HepG2 (cell line): Measurements from ENCODE around the gene FETUB. TPM values are rescaled to one million over a fixed set of nuclear protein-coding genes. Genes with fewer than 3 reads are reported as not detected.
A peak's percentile ranks its signal among the peaks of the same experiment; 100 is the strongest.

Experiments
- ELK4 ChIP-seq: sonication (generic); formaldehyde crosslinking; IDR thresholded peaks from 2 replicates; pipeline ENCODE4 v1.9.0; 2021; ENCODE audit warnings: missing genetic modification reagents, borderline replicate concordance
- FOXJ3 ChIP-seq: sonication (generic); formaldehyde crosslinking; IDR thresholded peaks from 2 replicates; pipeline ENCODE4 v1.4.0; 2020; ENCODE audit warnings: missing genetic modification reagents, mild to moderate bottlenecking, borderline replicate concordance
- HCFC1 ChIP-seq: fragments of 150-350 bp; IDR thresholded peaks from 2 replicates; pipeline ENCODE4 v1.6.1; 2014; ENCODE audit warnings: low read depth, low read length
- HMGXB4 ChIP-seq, 2 experiments: sonication (generic) in 1 of 2; formaldehyde crosslinking in 1 of 2; IDR thresholded peaks; 2 replicates each; pipeline versions ENCODE4 v1.4.0 to v1.6.1; 2018 to 2020; ENCODE audit warnings: missing genetic modification reagents in 2 of 2, borderline replicate concordance in 1 of 2, low read depth in 1 of 2, mild to moderate bottlenecking in 1 of 2, missing biosample characterization in 1 of 2
- MAFG ChIP-seq: sonication (generic); formaldehyde crosslinking; IDR thresholded peaks from 2 replicates; pipeline ENCODE4 v1.5.1; 2020; ENCODE audit warnings: mild to moderate bottlenecking, missing genetic modification reagents
- MYPOP ChIP-seq: sonication (generic); formaldehyde crosslinking; IDR thresholded peaks from 2 replicates; pipeline ENCODE4 v1.8.1; 2023; ENCODE audit warnings: mild to moderate bottlenecking, moderate library complexity, missing genetic modification reagents
- NAIF1 ChIP-seq: sonication (generic); formaldehyde crosslinking; IDR thresholded peaks from 2 replicates; pipeline ENCODE4 v1.5.0; 2020; ENCODE audit warnings: mild to moderate bottlenecking, missing genetic modification reagents, borderline replicate concordance
- NR2C2 ChIP-seq: sonication (generic); formaldehyde crosslinking; IDR thresholded peaks from 2 replicates; pipeline ENCODE4 v1.4.0; 2020; ENCODE audit warnings: missing genetic modification reagents, mild to moderate bottlenecking, moderate library complexity, borderline replicate concordance
- SATB2 ChIP-seq: sonication (generic); formaldehyde crosslinking; IDR thresholded peaks from 2 replicates; pipeline ENCODE4 v1.5.0; 2020; ENCODE audit warnings: missing genetic modification reagents
- ZNF160 ChIP-seq: sonication (generic); formaldehyde crosslinking; IDR thresholded peaks from 2 replicates; pipeline ENCODE4 v1.8.0; 2022; ENCODE audit warnings: mild to moderate bottlenecking, inconsistent platforms, missing genetic modification reagents
- ZNF260 ChIP-seq: sonication (generic); formaldehyde crosslinking; IDR thresholded peaks from 2 replicates; pipeline ENCODE4 v1.4.0; 2020; ENCODE audit warnings: missing genetic modification reagents, low read depth, mild to moderate bottlenecking, borderline replicate concordance
- ZNF317 ChIP-seq: sonication (generic); formaldehyde crosslinking; IDR thresholded peaks from 2 replicates; pipeline ENCODE4 v1.5.0; 2020; ENCODE audit warnings: mild to moderate bottlenecking, missing genetic modification reagents
- ZNF326 ChIP-seq: sonication (generic); formaldehyde crosslinking; IDR thresholded peaks from 2 replicates; pipeline ENCODE4 v1.4.0; 2020; ENCODE audit warnings: missing genetic modification reagents, borderline replicate concordance
- ZNF543 ChIP-seq: sonication (generic); formaldehyde crosslinking; IDR thresholded peaks from 2 replicates; pipeline ENCODE4 v1.4.0; 2020; ENCODE audit warnings: mild to moderate bottlenecking, missing genetic modification reagents
- ZNF546 ChIP-seq: sonication (generic); formaldehyde crosslinking; conservative IDR thresholded peaks from 2 replicates; pipeline ENCODE4 v1.8.1; 2023; ENCODE audit warnings: mild to moderate bottlenecking, missing genetic modification reagents
- ZNF713 ChIP-seq: sonication (generic); formaldehyde crosslinking; IDR thresholded peaks from 2 replicates; pipeline ENCODE4 v1.4.0; 2020; ENCODE audit warnings: mild to moderate bottlenecking, missing genetic modification reagents
- ZSCAN29 ChIP-seq: sonication (generic); formaldehyde crosslinking; conservative IDR thresholded peaks from 2 replicates; pipeline ENCODE4 v1.4.0; 2020; ENCODE audit warnings: mild to moderate bottlenecking, missing genetic modification reagents
- polyA plus RNA-seq, 8 experiments: library from polyadenylated mRNA; depleted of rRNA in 3 of 8; stranded (reverse) in 7 of 8; unstranded in 1 of 8; fragments of >200 nt; fragmentation: Illumina TruSeq in 4 of 8; extraction: Trizol in 4 of 8; gene quantifications; 2 replicates each; pipeline versions ENCODE4 v1.2.1 to v1.2.3, GENCODE V29; 2011 to 2016; ENCODE audit warnings: low read depth in 4 of 8, missing spikeins in 1 of 8, mixed read lengths in 1 of 8; ENCODE audit not compliant: insufficient read depth in 1 of 8
- total RNA-seq, 5 experiments: library from RNA; depleted of rRNA; stranded (reverse); fragments of >200 nt; fragmentation: Illumina TruSeq; extraction: Trizol; gene quantifications; 2 replicates each; pipeline ENCODE4 v1.2.3, GENCODE V29; 2016; ENCODE audit warnings: low read depth in 1 of 5
- TF ChIP-seq, protein P1 (sequence below): IDR thresholded peaks from 2 replicates; pipeline ENCODE4 v1.6.1; 2018; ENCODE audit warnings: missing genetic modification reagents, mild to moderate bottlenecking, missing compliant biosample characterization
- TF ChIP-seq, protein P2 (sequence below): sonication (generic); formaldehyde crosslinking; IDR thresholded peaks from 2 replicates; pipeline ENCODE4 v1.9.0; 2022; ENCODE audit warnings: missing genetic modification reagents, mild to moderate bottlenecking, borderline replicate concordance

FETUB gene
- total and polyA plus RNA-seq, 2 of the 13 experiments (the other 11 are each of a cell fraction or from before 2014, with no cell fraction given): 2.1 to 4.4 TPM

DNA sequence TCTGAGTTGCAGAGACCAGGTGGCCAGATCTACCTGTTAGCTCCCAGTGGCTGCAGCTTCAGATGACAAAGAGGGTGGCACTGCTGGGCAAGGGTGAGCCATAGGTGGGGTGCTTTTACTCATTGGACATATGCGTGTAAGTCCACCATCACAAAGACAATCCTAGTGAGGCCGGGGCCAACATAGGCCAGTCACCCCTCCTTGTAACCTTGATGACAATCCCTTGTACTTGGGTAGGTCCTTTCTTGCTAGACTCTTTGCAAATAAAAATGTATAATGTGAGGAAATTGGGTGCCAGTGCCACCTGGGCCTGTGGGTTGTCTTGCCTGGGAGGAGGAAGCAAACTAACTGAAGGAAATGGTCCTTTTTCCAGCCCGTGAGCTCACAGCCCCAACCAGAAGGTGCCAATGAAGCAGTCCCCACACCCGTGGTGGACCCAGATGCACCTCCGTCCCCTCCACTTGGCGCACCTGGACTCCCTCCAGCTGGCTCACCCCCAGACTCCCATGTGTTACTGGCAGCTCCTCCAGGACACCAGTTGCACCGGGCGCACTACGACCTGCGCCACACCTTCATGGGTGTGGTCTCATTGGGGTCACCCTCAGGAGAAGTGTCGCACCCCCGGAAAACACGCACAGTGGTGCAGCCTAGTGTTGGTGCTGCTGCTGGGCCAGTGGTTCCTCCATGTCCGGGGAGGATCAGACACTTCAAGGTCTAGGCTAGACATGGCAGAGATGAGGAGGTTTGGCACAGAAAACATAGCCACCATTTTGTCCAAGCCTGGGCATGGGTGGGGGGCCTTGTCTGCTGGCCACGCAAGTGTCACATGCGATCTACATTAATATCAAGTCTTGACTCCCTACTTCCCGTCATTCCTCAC is 19.7 kb upstream of the FETUB start (continued):
- peak; percentile 74; the same call in 1 of the 2 replicates for TF ChIP-seq ZNF160 (CRISPR knock-in tag)
- TF ChIP-seq, protein P1, sequence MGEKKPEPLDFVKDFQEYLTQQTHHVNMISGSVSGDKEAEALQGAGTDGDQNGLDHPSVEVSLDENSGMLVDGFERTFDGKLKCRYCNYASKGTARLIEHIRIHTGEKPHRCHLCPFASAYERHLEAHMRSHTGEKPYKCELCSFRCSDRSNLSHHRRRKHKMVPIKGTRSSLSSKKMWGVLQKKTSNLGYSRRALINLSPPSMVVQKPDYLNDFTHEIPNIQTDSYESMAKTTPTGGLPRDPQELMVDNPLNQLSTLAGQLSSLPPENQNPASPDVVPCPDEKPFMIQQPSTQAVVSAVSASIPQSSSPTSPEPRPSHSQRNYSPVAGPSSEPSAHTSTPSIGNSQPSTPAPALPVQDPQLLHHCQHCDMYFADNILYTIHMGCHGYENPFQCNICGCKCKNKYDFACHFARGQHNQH (CRISPR knock-in tag): peak; percentile 27; the same call in 1 of the 2 replicates
- no peak for TF ChIP-seq HCFC1
- TF ChIP-seq ZNF260: no peak
- peak; percentile 88; the same call in 1 of the 2 replicates for TF ChIP-seq ELK4
- no peak for TF ChIP-seq SATB2 (CRISPR knock-in tag)
- TF ChIP-seq ZNF546 (CRISPR knock-in tag): no peak
- peak; percentile 37; the same call in 1 of the 2 replicates for TF ChIP-seq NR2C2 (CRISPR knock-in tag)
- TF ChIP-seq ZNF326: peak; percentile 68
- no peak; the same call in 1 of the 2 replicates for TF ChIP-seq MYPOP (CRISPR knock-in tag)
- no peak for TF ChIP-seq MAFG (CRISPR knock-in tag)
- peak; percentile 21; the same call in 1 of the 2 replicates for TF ChIP-seq ZNF713 (CRISPR knock-in tag)
- 0 out of 2 replicates have a peak, but pooled peaks have one; percentile 14 for TF ChIP-seq ZNF543 (CRISPR knock-in tag)
- TF ChIP-seq HMGXB4 (CRISPR knock-in tag; IDR thresholded peaks at IDR 0.05; ENCODE audit: borderline replicate concordance in 1 of 2, low read depth in 1 of 2): 0 out of 4 replicates have a peak, but pooled peaks of 1 of the 2 experiments have one; percentile 20
- peak; percentile 45; the same call in 1 of the 2 replicates for TF ChIP-seq FOXJ3 (CRISPR knock-in tag)
- TF ChIP-seq NAIF1: peak; percentile 82; the same call in 1 of the 2 replicates
- TF ChIP-seq ZNF317: peak; percentile 18; the same call in 1 of the 2 replicates
- TF ChIP-seq, protein P2, sequence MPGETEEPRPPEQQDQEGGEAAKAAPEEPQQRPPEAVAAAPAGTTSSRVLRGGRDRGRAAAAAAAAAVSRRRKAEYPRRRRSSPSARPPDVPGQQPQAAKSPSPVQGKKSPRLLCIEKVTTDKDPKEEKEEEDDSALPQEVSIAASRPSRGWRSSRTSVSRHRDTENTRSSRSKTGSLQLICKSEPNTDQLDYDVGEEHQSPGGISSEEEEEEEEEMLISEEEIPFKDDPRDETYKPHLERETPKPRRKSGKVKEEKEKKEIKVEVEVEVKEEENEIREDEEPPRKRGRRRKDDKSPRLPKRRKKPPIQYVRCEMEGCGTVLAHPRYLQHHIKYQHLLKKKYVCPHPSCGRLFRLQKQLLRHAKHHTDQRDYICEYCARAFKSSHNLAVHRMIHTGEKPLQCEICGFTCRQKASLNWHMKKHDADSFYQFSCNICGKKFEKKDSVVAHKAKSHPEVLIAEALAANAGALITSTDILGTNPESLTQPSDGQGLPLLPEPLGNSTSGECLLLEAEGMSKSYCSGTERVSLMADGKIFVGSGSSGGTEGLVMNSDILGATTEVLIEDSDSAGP (CRISPR knock-in tag): peak; percentile 87; the same call in 1 of the 2 replicates
- TF ChIP-seq ZSCAN29 (CRISPR knock-in tag): peak; percentile 86
